Measurements from ENCODE around the gene CST3.
"Not testable (repeated sequence)": the region's sequence is repeated elsewhere in the genome, so short reads cannot be mapped to it uniquely, and the experiment has no call there.

CST3 gene

GRCh38 chr20:23640671-23641667 lies 3.2 kb upstream of the CST3 start:
- no peak for DNase-seq

- DNase-seq, result no peak
These were observed 2.4 kb upstream of the CST3 start for GRCh38 chr20:23640018-23640601.

GRCh38 chr20:23639490-23639958 lies 1.8 kb upstream of the CST3 start:
- DNase-seq, result no peak

GRCh38 chr20:23638309-23638708 lies 554 bp upstream of the CST3 start:
- no peak for DNase-seq

GRCh38 chr20:23636908-23637281 lies 860 bp downstream of the CST3 start:
- DNase-seq, result no peak

- DNase-seq, result no peak
These were observed 1.4 kb downstream of the CST3 start for GRCh38 chr20:23636182-23636907.

GRCh38 chr20:23635768-23636090 lies 2.0 kb downstream of the CST3 start:
- not testable (repeated sequence) for DNase-seq

GRCh38 chr20:23634985-23635767 lies 2.6 kb downstream of the CST3 start:
- DNase-seq, result no peak

GRCh38 chr20:23634044-23634801 lies 3.5 kb downstream of the CST3 start:
- DNase-seq, result no peak

GRCh38 chr20:23632711-23633573 lies 4.8 kb downstream of the CST3 start:
- no peak for DNase-seq

- peak in 1 of 2 donors; percentile 44 for DNase-seq
These were observed 5.6 kb downstream of the CST3 start for GRCh38 chr20:23631981-23632710.

GRCh38 chr20:23631226-23631822 lies 6.4 kb downstream of the CST3 start:
- DNase-seq, result no peak

- DNase-seq, result no peak
These were observed 7.3 kb downstream of the CST3 start for GRCh38 chr20:23630392-23630849.

- DNase-seq, result no peak
These were observed 8.0 kb downstream of the CST3 start for GRCh38 chr20:23629542-23630391.

GRCh38 chr20:23629017-23629541 lies 8.7 kb downstream of the CST3 start:
- peak in 1 of 2 donors; percentile 28 for DNase-seq

GRCh38 chr20:23628402-23629016 lies 9.2 kb downstream of the CST3 start:
- no peak for DNase-seq

GRCh38 chr20:23627501-23627900 lies 10.3 kb downstream of the CST3 start:
- no peak for DNase-seq

Data from inflammatory macrophage treated with lipopolysaccharide for 1 hour (primary cell).